ENCODE results near the gene ZNF335.

- TF ChIP-seq CTCF (IDR thresholded peaks at IDR 0.05) (no peak), ZFX (IDR thresholded peaks at IDR 0.05; ENCODE audit: borderline replicate concordance) (no peak)
These were observed 22.9 kb upstream of the ZNF335 start for GRCh38 chr20:45994761-45995493.
